Astrocyte of the spinal cord (primary cell): ENCODE measurements around the gene CHRNA1.

Source experiments
- DNase-seq: peaks from one replicate; pipeline ENCODE4 v3.0.0; 2011; ENCODE audit warnings: low read depth, low spot score
- H3K4me3 ChIP-seq: 2 replicates; pipeline ENCODE4 v1.5.1; 2011; ENCODE audit warnings: low read depth, mild to moderate bottlenecking, low read length, moderate library complexity
- in situ Hi-C: cut with HindIII; loops from 2 replicates; pipeline ENCODE4 v1.10.0; 2017; ENCODE audit warnings: low sequenced_read_pairs
- TF ChIP-seq, protein P1 (sequence below): IDR thresholded peaks from 2 replicates; pipeline ENCODE4 v1.5.1; 2012; ENCODE audit warnings: low read depth, mild to moderate bottlenecking, low read length, inconsistent platforms

CHRNA1 gene

GRCh38 chr2:174748948-174749347 lies 15.3 kb downstream of the CHRNA1 start:
- peak; percentile 59 for DNase-seq
- TF ChIP-seq, protein P1, sequence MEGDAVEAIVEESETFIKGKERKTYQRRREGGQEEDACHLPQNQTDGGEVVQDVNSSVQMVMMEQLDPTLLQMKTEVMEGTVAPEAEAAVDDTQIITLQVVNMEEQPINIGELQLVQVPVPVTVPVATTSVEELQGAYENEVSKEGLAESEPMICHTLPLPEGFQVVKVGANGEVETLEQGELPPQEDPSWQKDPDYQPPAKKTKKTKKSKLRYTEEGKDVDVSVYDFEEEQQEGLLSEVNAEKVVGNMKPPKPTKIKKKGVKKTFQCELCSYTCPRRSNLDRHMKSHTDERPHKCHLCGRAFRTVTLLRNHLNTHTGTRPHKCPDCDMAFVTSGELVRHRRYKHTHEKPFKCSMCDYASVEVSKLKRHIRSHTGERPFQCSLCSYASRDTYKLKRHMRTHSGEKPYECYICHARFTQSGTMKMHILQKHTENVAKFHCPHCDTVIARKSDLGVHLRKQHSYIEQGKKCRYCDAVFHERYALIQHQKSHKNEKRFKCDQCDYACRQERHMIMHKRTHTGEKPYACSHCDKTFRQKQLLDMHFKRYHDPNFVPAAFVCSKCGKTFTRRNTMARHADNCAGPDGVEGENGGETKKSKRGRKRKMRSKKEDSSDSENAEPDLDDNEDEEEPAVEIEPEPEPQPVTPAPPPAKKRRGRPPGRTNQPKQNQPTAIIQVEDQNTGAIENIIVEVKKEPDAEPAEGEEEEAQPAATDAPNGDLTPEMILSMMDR: peak; percentile 75
- in situ Hi-C loops: no loop called here
- no peak overlapping the region for H3K4me3 ChIP-seq

DNA sequence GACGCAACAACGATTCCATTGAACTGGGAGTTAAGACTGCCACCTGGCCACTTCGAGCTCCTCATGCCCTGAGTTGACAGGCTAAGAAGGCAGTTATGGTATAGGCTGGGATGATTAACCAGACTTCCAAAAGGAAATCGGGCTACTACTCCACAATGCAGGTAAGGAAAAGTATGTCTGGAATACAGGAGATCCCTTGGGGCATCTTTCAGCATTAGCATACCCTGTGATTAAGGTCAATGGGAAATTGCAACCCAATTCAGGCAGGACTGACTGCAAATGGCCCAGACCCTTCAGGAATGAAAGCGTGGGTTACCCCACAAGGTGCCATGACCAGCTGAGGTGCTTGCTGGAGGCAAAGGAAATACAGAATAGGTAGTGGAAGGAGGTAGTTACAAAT lies 19.1 kb downstream of the CHRNA1 start:
- in situ Hi-C loops: no loop called here
- TF ChIP-seq, protein P1: no peak
- no peak for DNase-seq
- no peak overlapping the region for H3K4me3 ChIP-seq

- TF ChIP-seq, protein P1: no peak
- H3K4me3 ChIP-seq: no peak overlapping the region
- in situ Hi-C loops: no loop called here
- no peak for DNase-seq
Measured at GRCh38 chr2:174744111-174744510, 20.2 kb downstream of the CHRNA1 start.

- in situ Hi-C loops: no loop called here
- DNase-seq: no peak
- TF ChIP-seq, protein P1: no peak
- H3K4me3 ChIP-seq: no peak overlapping the region
Measured at GRCh38 chr2:174740721-174741120, 23.6 kb downstream of the CHRNA1 start.

DNA sequence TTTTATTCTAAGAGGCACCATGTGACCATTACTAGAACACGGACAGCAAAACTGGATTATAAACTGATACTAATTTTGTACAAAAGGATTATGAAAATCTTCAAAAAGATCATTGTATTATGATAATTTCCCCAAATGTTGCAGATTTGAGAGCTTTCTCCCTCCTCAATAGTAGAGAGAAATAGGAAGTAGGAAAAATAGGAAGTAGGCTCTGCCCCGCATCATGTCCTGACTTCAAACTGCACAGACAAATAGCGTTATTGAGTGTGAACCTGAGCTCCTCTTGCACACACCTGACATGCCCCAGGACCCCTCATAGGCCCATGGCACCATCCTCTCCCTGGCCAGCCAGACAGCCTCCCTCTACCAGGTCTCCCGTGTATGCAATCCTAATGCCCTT lies 25.4 kb downstream of the CHRNA1 start:
- in situ Hi-C loops: no loop called here
- DNase-seq: no peak
- H3K4me3 ChIP-seq: no peak overlapping the region
- TF ChIP-seq, protein P1: no peak

DNA sequence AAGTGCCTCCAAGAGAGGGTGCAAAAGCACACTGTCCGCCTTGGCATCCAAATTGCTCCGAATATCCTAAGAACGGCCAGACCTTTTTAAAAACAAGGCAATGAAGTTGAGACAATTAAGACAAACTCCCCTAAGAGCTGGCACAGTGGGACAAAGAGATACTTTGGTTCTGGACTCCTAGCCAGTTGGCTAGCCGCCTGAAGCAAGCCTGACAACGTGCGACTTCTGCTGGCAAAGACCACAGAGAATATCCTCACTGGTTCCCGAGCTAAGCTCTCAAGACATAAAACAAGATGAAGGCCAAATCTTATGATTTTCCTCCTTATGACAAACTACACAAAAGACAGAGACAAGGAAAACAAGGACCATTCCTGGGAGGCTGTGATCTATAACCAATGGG lies 32.7 kb downstream of the CHRNA1 start:
- TF ChIP-seq, protein P1: no peak
- no peak for DNase-seq
- in situ Hi-C loops: no loop called here
- H3K4me3 ChIP-seq: no peak overlapping the region

DNA sequence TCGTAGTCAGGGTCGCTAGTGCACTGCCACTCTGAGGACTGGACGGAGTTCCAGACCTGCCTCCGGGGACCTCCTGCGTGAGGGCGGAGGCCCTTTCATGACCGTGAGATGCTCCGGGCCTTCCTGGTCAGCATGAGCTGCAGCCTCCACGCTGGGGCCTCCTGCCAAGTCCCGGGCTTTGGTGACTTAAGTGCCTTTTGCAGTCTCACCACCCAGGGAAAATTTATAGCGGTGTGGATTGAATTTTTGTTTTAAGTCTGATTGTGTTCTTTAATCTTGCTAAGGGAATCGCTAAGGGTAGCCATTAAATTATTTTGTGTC lies 33.6 kb downstream of the CHRNA1 start:
- TF ChIP-seq, protein P1: no peak
- in situ Hi-C loops: no loop called here
- H3K4me3 ChIP-seq: no peak overlapping the region
- no peak for DNase-seq
